HG03558 (cell line): ENCODE results near the gene TMX4.
"Not testable (repeated sequence)": the region's sequence is repeated elsewhere in the genome, so short reads cannot be mapped to it uniquely, and the experiment has no call there.

Experiments used
- ATAC-seq: cut with Tn5 transposase; IDR thresholded peaks from one replicate; pipeline ENCODE4 v1.9.1; 2021; ENCODE audit warnings: moderate number of reproducible peaks; ENCODE audit not compliant: unreplicated experiment; ENCODE audit errors: extremely low read depth

The TMX4 gene

GRCh38 chr20:7975851-7976414, 43.6 kb downstream of the TMX4 start:
- no peak for ATAC-seq

- no peak for ATAC-seq
Observed at GRCh38 chr20:7974785-7975435, 44.7 kb downstream of the TMX4 start.

GRCh38 chr20:7971536-7972280, 47.9 kb downstream of the TMX4 start:
- no peak for ATAC-seq

GRCh38 chr20:7967199-7967844, 52.2 kb downstream of the TMX4 start:
- ATAC-seq: no peak

- no peak for ATAC-seq
Observed at GRCh38 chr20:7966176-7966575, 53.4 kb downstream of the TMX4 start.

GRCh38 chr20:7959484-7959883, 60.1 kb downstream of the TMX4 start:
- no peak for ATAC-seq

- ATAC-seq: not testable (repeated sequence)
Observed at GRCh38 chr20:7956561-7956960, 63.0 kb downstream of the TMX4 start.

GRCh38 chr20:7950387-7950786, 69.2 kb downstream of the TMX4 start:
- no peak for ATAC-seq

GRCh38 chr20:7943891-7944290, 75.7 kb downstream of the TMX4 start:
- ATAC-seq: no peak

- ATAC-seq: no peak
Observed at GRCh38 chr20:7940341-7940740, 79.2 kb downstream of the TMX4 start, which contains the start of gene HAO1. HAO1 (minus strand) TSS chr20:7940458; CDS start chr20:7940422, 36 bp downstream.

GRCh38 chr20:7939663-7940062, 79.9 kb downstream of the TMX4 start:
- no peak for ATAC-seq

GRCh38 chr20:7938058-7938457, 81.5 kb downstream of the TMX4 start:
- no peak for ATAC-seq

GRCh38 chr20:7937328-7937727, 82.2 kb downstream of the TMX4 start:
- ATAC-seq: no peak

GRCh38 chr20:7935027-7935551, 84.5 kb downstream of the TMX4 start:
- no peak for ATAC-seq

- no peak for ATAC-seq
Observed at GRCh38 chr20:7933346-7933745, 86.2 kb downstream of the TMX4 start.

- ATAC-seq: no peak
Observed at GRCh38 chr20:7930343-7930742, 89.2 kb downstream of the TMX4 start.
